SK-N-MC (cell line): ENCODE results near the gene ITPRIPL2.

Experiments
- EZH2 ChIP-seq: fragments of 200-600 bp; sonication (generic); IDR thresholded peaks from one replicate; pipeline ENCODE4 v1.6.1; 2017; ENCODE audit warnings: antibody characterized with exemption
- FOXP2 ChIP-seq: optimal IDR thresholded peaks from 2 replicates; pipeline ENCODE3; 2011; ENCODE audit warnings: mild to moderate bottlenecking, moderate library complexity; ENCODE audit not compliant: insufficient read depth; ENCODE audit errors: extremely low read length, control extremely low read depth
- POLR2AphosphoS5 ChIP-seq: IDR thresholded peaks from 2 replicates; pipeline ENCODE4 v1.6.1; 2012; ENCODE audit warnings: mild to moderate bottlenecking, low read depth, low read length, borderline replicate concordance

GRCh38 chr16:19068237-19068815 is 45.4 kb upstream of the ITPRIPL2 start:
- TF ChIP-seq POLR2AphosphoS5, result no peak
- TF ChIP-seq EZH2, result no peak
- no peak for TF ChIP-seq FOXP2
